ENCODE measurements around the gene CD200. TPM values are rescaled to one million over a fixed set of nuclear protein-coding genes. Genes with fewer than 3 reads are reported as not detected.

Gene CD200
- total RNA-seq, 6 donors from 2014 or later = 2.4 to 9.9 (median 4.5) TPM

DNA sequence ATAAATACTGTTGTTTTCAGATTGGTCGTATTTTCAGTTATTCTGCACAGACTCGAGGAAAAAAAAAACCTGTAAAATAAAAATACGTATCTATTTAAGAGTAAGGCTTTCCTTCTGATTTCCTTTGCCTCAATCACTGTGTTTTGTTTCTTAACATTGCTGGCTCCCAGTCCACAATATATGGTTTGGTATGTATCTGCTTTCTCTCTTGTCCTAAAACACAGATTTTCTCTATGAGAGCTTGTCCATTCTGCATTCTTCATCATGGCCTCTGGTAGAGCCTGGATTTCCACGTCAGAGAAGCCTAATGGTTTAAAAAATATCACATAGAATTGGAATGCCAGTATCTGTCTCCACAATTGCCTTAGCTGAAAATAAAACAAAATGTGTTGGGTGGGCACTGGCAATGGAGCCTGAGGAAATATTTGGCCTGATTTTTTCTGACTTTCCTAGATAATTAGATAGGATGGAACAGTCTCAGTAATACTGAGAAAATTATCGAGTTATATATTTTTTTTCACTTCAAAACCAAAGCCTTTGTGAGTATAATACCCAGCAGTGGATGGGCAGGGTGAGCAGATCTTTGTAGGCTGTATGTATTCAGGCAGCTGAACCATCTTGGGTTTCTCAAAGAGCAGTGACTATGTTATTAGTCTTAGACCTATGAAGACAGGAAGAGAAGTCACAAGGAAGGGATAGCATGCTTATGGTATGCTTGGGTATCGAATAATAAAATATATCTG, 1.9 kb downstream of the CD200 start:
- DNase-seq (no peak), ATAC-seq (ENCODE audit: low FRiP score in 2 of 2) (no peak)
- peaks cover 3 to 11% (median 8%) of the 10 kb centered on the region in 4 donors for H3K4me1 ChIP-seq
- H3K36me3 ChIP-seq = no peaks in the 10 kb centered on the region
- H3K4me3 ChIP-seq = peak overlapping the region in 2 of 4 donors; percentile 56
- TF ChIP-seq EP300 (IDR thresholded peaks at IDR 0.05) = no peak
- no peak for TF ChIP-seq POLR2AphosphoS5 (IDR thresholded peaks at IDR 0.05)
- TF ChIP-seq, protein P1, sequence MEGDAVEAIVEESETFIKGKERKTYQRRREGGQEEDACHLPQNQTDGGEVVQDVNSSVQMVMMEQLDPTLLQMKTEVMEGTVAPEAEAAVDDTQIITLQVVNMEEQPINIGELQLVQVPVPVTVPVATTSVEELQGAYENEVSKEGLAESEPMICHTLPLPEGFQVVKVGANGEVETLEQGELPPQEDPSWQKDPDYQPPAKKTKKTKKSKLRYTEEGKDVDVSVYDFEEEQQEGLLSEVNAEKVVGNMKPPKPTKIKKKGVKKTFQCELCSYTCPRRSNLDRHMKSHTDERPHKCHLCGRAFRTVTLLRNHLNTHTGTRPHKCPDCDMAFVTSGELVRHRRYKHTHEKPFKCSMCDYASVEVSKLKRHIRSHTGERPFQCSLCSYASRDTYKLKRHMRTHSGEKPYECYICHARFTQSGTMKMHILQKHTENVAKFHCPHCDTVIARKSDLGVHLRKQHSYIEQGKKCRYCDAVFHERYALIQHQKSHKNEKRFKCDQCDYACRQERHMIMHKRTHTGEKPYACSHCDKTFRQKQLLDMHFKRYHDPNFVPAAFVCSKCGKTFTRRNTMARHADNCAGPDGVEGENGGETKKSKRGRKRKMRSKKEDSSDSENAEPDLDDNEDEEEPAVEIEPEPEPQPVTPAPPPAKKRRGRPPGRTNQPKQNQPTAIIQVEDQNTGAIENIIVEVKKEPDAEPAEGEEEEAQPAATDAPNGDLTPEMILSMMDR (IDR thresholded peaks at IDR 0.05) = no peak
- no peak for TF ChIP-seq POLR2A (IDR thresholded peaks at IDR 0.05)
- H3K27me3 ChIP-seq = no peaks in the 10 kb centered on the region
- peak overlapping the region in 3 of 4 donors; percentile 5 to 82 (median 70) for H3K27ac ChIP-seq
- 43 to 45% methylated on average over 6 of the region's 6 CpGs for WGBS, 2 donors
- H3K9me3 ChIP-seq = no peaks in the 10 kb centered on the region

DNA sequence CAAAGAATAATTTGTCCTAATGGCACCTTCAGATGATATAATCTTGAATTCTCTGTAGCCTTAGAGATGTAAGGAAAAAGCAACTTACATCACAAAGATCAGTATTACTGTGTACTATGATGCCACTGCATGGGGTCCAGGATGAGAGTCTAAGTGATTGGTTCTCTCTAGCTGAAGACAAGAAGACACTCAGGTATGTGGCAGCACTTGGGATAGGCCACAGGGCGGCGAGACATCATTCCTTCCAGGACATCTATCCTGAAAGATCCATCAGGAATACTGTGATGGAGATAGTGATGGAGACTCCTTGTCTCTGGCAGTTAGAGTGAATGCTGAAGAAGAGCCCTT, 2.5 kb downstream of the CD200 start:
- H3K36me3 ChIP-seq = no peaks in the 10 kb centered on the region
- 96% methylated on average over 2 of the region's 2 CpGs for WGBS, 2 donors
- no peaks in the 10 kb centered on the region for H3K27me3 ChIP-seq
- DNase-seq = no peak
- no peak for ATAC-seq (ENCODE audit: low FRiP score in 2 of 2)
- peaks cover 3 to 11% (median 8%) of the 10 kb centered on the region in 4 donors for H3K4me1 ChIP-seq
- no peak overlapping the region for H3K4me3 ChIP-seq
- H3K27ac ChIP-seq = no peak overlapping the region
- TF ChIP-seq EP300 (IDR thresholded peaks at IDR 0.05) (no peak), POLR2A (IDR thresholded peaks at IDR 0.05) (no peak), POLR2AphosphoS5 (IDR thresholded peaks at IDR 0.05) (no peak)
- TF ChIP-seq, protein P1 (IDR thresholded peaks at IDR 0.05) = no peak
- H3K9me3 ChIP-seq = no peaks in the 10 kb centered on the region

DNA sequence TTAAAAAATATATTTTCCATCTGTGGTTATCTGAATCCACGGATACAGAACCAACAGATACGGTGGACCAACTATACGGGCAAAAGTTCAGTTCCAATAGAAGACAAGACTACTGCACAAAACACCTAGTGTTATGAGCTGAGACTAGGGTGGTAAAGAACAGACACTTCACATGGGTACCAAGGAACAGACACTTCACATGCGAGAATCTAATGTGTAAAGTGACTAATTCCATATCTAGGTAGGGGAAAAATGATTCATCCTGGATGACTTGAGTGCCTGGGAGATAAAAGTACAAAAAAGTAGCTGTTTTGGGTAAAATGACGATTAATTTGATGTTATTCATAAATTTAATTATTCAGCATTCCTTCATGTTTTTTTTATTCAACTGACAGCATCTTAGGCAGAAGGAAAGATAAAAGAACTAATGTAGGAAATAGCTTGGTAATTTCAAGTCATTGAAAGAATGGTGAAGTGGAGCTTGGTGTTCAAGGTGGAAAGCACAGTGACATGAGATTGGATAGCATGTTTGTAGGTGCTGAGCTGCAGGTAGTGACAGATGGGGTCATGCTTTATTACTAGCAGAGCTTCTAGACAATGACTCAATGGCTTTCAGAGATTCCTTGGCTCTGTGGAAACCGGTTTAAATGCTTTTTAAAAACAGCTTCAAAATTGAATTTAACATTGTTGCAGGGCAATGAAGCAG, 5.2 kb downstream of the CD200 start:
- H3K27me3 ChIP-seq = no peaks in the 10 kb centered on the region
- H3K4me3 ChIP-seq = no peak overlapping the region
- H3K27ac ChIP-seq = no peak overlapping the region
- WGBS, 2 donors = 81 to 83% methylated on average over 6 of the region's 6 CpGs
- ATAC-seq (ENCODE audit: low FRiP score in 2 of 2) (no peak), DNase-seq (no peak)
- H3K4me1 ChIP-seq = peaks cover under 1 to 5% (median 3%) of the 10 kb centered on the region in 4 donors
- H3K36me3 ChIP-seq = no peaks in the 10 kb centered on the region
- no peaks in the 10 kb centered on the region for H3K9me3 ChIP-seq
- TF ChIP-seq POLR2A (IDR thresholded peaks at IDR 0.05) = no peak
- TF ChIP-seq EP300 (IDR thresholded peaks at IDR 0.05) = no peak
- no peak for TF ChIP-seq POLR2AphosphoS5 (IDR thresholded peaks at IDR 0.05)
- TF ChIP-seq, protein P1 (IDR thresholded peaks at IDR 0.05) = no peak

DNA sequence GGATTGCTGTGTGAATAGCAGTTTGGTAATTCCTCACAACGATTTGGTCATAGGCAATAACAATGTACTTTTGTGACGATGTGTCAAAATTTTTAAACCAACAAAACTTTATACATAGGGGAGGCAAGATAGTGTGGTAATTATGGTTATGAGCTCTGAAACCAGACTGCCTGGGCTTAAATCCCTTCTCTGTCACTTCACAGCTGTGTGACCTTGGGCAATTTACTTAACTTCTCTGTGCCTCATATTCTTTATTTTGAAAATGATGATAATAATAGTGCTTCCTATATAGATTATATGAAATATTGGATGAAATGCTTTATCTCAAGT, 5.7 kb downstream of the CD200 start:
- Histone ChIP-seq H3K9me3 (no peaks in the 10 kb centered on the region), H3K36me3 (no peaks in the 10 kb centered on the region), H3K4me3 (no peak overlapping the region), H3K27me3 (no peaks in the 10 kb centered on the region), H3K27ac (no peak overlapping the region), H3K4me1 (peaks cover 0 to under 1% (median 0%) of the 10 kb centered on the region in 4 donors)
- 80 to 89% methylated on average over 2 of the region's 2 CpGs for WGBS, 2 donors
- ATAC-seq (ENCODE audit: low FRiP score in 2 of 2) (no peak), DNase-seq (no peak)
- TF ChIP-seq, protein P1 (IDR thresholded peaks at IDR 0.05) = no peak
- TF ChIP-seq EP300 (IDR thresholded peaks at IDR 0.05) (no peak), POLR2AphosphoS5 (IDR thresholded peaks at IDR 0.05) (no peak), POLR2A (IDR thresholded peaks at IDR 0.05) (no peak)
